Endothelial cell of umbilical vein (primary cell): ENCODE measurements around the gene MIER2.

Source experiments
- CTCF ChIP-seq, 2 donors: IDR thresholded peaks; 1 replicate in 1 of 2; 2 replicates in 1 of 2; pipeline ENCODE4 v1.5.1; 2011; ENCODE audit warnings: low read length in 2 of 2, mild to moderate bottlenecking in 2 of 2, moderate library complexity in 2 of 2, control low read depth in 1 of 2, inconsistent platforms in 1 of 2, low read depth in 1 of 2; ENCODE audit not compliant: insufficient read depth in 1 of 2; ENCODE audit errors: extremely low read depth in 1 of 2
- EZH2 ChIP-seq: IDR thresholded peaks from 2 replicates; pipeline ENCODE4 v1.6.1; 2012; ENCODE audit warnings: borderline replicate concordance, low read depth, mild to moderate bottlenecking, moderate library complexity, low read length, inconsistent platforms; ENCODE audit not compliant: severe bottlenecking

GRCh38 chr19:336067-336614 is 8.5 kb downstream of the MIER2 start:
- TF ChIP-seq CTCF (IDR thresholded peaks at IDR 0.05; ENCODE audit: extremely low read depth in 1 of 2, insufficient read depth in 1 of 2, low read depth in 1 of 2, low read length in 2 of 2) (no peak), EZH2 (no peak)
